GM18498 (cell line): ENCODE results near the gene ITM2C.

ENCODE experiments used
- ATAC-seq: cut with Tn5 transposase; IDR thresholded peaks from one replicate; pipeline ENCODE4 v1.9.1; 2021; ENCODE audit warnings: mild to moderate bottlenecking, moderate library complexity; ENCODE audit not compliant: unreplicated experiment

ITM2C gene

GRCh38 chr2:230889911-230890601 is 25.3 kb downstream of the ITM2C start:
- no peak for ATAC-seq

GRCh38 chr2:230890646-230891045 is 25.9 kb downstream of the ITM2C start:
- ATAC-seq, result no peak

GRCh38 chr2:230891064-230891463 is 26.3 kb downstream of the ITM2C start:
- no peak for ATAC-seq

GRCh38 chr2:230891509-230891908 is 26.8 kb downstream of the ITM2C start:
- ATAC-seq, result no peak

GRCh38 chr2:230893338-230893737 is 28.6 kb downstream of the ITM2C start:
- peak; percentile 73 for ATAC-seq

GRCh38 chr2:230893841-230894781 is 29.4 kb downstream of the ITM2C start:
- ATAC-seq, result peak; percentile 48

- ATAC-seq, result no peak
Measured at GRCh38 chr2:230895536-230896345, 31.0 kb downstream of the ITM2C start.

- no peak for ATAC-seq
Measured at GRCh38 chr2:230896346-230897115, 31.8 kb downstream of the ITM2C start.

GRCh38 chr2:230898016-230898712 is 33.4 kb downstream of the ITM2C start:
- no peak for ATAC-seq

- no peak for ATAC-seq
Measured at GRCh38 chr2:230898713-230899091, 34.0 kb downstream of the ITM2C start.

- no peak for ATAC-seq
Measured at GRCh38 chr2:230899287-230899686, 34.5 kb downstream of the ITM2C start.

GRCh38 chr2:230899786-230900185 is 35.0 kb downstream of the ITM2C start:
- ATAC-seq, result no peak

- ATAC-seq, result no peak
Measured at GRCh38 chr2:230900336-230900995, 35.7 kb downstream of the ITM2C start.

- no peak for ATAC-seq
Measured at GRCh38 chr2:230901006-230901405, 36.3 kb downstream of the ITM2C start.

GRCh38 chr2:230902180-230902899 is 37.6 kb downstream of the ITM2C start:
- peak; percentile 73 for ATAC-seq

- ATAC-seq, result no peak
Measured at GRCh38 chr2:230903231-230904150, 38.7 kb downstream of the ITM2C start.

GRCh38 chr2:230904856-230905447 is 40.2 kb downstream of the ITM2C start:
- no peak for ATAC-seq
